GM19351 (cell line): ENCODE data around the gene TUBA3E.
A peak's percentile ranks its signal among the peaks of the same experiment; 100 is the strongest.
"Not testable (repeated sequence)": the region's sequence is repeated elsewhere in the genome, so short reads cannot be mapped to it uniquely, and the experiment has no call there.

Experiments used
- ATAC-seq: cut with Tn5 transposase; IDR thresholded peaks from one replicate; pipeline ENCODE4 v1.9.1; 2021; ENCODE audit warnings: mild to moderate bottlenecking, moderate library complexity; ENCODE audit not compliant: unreplicated experiment

TUBA3E gene

DNA sequence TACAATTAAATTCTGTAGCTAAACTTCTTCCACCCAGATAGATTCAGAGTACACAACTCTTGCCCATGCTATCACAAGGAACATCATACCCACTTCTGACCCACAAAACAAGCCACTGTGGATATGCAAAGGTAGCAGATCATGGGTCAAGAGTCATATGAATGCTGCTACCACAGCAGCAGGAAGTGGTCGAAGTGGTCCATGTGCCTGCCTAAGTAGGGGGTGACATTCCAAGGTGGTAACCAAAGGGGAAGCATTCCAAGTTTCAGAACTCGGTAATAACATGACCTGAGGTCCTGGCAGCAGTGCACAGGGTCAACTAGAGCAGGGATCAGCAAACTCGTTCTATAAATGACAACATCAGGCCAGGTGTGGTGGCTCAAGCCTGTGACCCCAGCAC is 5.8 kb downstream of the TUBA3E start:
- ATAC-seq, result not testable (repeated sequence)

DNA sequence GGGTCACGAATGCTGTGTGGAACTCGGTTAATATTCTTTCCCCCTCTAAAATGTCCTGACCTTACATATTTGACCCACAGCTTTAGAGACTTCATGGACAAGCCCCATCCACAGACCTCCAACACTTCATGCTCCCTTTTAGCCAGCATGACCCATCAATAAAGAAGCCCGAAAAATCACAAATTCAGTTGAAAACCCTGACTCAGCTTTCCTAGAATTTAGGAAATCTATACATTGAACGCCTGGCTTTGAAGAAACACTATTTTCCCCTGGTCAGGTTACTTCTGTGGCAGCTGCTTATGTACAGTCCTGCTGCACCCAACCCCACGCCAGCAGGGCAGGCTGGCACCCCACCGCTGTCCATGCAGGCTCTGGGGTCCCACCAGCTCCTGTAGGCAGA is 6.9 kb downstream of the TUBA3E start:
- ATAC-seq, result not testable (repeated sequence)

DNA sequence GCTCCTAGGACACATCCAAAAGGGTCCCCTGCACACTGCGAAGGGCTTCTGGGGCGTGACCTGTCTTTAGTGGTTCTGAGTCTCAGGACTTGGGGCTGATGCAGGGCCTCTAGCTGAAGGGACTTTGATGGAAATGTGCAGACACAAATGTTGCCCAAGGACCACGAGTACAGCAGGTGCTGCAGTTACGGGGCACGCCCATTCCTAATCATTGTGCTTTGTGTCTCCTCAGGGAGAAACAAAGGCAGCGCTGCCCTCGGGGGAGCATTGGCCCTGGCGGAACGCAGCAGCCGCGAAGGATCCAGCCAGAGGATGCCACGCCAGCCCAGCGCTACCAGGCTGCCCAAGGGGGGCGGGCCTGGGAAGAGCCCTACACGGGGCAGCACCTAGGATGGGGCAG is 8.0 kb downstream of the TUBA3E start:
- no peak for ATAC-seq

DNA sequence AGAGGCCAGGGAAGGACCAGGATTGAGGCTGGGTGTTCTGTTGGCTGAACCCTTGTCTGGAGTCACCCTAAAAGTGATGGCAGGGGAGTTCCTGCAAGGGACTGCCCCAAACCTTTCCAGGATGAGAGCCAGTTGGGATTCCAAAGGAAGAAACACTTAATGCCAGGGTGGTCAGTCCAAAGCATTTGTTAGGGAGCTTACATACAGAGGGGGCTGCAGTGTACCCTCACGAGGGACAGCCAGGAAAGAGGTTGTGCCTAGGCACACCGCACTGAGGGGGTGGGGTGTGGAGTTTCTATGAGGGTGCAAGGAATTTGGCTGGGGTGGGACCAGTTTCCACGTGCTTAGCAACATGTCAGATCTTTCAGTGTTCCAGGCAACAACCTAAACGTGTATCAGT is 9.3 kb downstream of the TUBA3E start:
- ATAC-seq, result not testable (repeated sequence)

DNA sequence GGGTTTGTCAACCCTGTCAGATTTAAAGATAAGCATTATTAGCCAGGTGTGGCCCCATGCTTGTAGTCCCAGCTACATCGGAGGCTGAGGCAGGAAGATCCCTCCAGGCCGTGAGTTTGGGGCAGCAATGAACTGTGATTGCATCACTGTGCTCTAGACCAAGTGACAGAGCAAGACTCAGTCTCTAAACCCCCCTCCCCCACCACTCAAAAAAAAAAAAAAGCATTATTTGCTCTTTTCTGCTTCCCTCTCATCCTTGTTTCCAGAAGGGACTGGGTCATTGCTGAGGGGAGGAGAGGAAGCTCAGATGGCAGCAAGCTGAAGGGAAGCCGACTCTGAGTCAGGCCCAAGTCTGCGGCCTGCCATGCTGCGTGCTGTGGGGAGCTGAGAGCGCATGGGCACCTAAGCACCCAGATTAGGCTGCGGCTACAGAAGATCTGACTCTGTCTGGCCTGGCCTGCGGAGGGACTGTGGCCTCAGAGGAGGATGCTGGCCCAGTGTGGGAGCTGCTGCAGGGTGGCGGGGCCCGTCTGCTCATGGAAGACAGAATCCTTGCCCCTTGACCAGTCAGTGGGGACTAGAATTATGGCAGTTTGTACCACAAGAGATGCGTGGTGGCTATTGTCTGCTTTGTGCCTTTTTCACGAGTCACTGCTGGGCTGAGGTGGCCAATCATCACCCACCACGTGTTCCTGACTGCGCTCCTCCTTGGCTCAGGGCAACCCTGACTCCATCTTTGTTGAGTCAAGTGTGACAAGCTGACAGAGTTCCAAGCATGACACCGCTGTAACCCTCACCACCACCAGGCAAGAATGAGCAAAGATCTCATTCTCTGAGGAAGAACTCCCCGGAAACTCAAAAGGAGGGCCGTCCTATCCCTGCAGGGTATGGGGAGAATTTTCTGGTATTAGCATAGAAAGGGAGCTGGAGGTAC is 10.1 kb downstream of the TUBA3E start:
- not testable (repeated sequence) for ATAC-seq

DNA sequence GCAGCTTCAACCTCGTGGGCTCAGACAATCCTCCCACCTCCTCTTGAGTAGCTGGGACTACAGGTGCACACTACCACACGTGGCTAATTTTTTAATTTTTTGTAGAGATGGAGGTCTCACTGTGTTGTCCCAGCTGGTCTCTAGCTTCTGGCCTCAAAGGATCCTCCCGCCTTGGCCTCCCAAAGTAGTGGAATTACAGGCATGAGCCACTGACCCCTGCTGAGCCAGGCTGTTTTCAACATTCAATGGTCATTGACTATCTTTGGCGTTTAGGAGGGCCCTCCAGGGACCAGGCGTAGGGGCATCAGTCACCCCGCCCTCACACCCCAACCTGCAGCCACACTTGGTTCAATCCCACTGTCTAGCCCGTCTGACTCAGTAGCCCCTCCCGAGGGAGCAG is 11.0 kb downstream of the TUBA3E start:
- ATAC-seq, result no peak

DNA sequence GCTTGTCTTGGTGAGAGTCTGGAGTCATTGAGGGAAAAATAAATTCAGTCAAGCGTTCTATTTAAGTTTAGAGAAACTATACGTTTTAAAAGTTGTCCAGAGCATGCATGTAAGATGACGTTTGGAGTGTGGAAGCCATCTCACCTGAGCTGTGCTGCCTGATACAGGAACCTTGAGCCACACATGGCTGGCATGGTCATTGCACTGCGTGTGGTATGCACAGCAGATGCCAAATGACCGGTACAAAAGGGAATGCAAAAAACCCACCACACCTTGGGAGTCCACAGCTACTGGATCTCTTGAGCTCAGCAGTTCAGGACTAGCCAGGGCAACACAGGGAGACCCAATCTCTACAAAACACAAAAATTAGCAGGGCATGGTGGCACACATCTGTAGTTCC is 11.8 kb downstream of the TUBA3E start:
- ATAC-seq, result no peak

DNA sequence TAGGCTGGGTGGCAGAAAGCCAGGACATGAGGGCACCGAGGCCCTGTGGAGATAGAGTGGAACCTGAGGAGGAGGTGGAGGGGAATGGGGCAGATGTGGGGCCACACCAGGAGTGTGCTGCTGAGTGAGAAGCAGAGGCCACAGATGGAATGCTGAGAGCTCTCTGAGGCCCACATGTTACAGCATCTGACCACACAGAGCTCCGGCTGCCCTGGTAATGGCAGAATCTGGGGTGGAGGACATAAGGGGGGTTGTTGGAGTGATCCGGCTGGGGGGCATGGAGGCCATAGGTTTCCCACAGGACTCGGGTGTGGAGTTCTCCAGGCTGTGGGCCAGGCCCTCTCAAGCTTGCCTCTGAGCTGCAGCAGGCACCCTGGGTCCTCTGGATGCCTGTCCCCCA is 12.3 kb downstream of the TUBA3E start:
- no peak for ATAC-seq

DNA sequence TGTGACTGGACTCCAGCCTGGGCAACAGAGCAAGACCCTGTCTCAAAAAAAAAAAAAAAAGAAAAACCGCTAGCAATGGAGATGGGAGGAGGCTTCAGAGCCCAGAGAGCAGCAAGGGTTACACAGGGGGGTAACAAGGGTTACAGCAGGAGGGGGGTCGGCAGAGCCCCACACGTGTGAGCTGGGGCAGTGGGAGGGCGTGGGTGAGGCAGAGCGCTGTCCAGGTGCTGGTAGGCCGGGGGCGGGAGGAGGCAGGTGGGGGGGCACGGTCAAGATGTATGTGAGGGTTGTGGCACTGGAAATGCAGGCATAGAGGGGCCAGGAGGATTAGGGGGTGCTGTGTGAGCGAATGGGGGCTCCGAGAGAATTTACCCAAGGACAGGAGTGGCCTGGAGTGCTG is 12.8 kb downstream of the TUBA3E start:
- ATAC-seq, result no peak

DNA sequence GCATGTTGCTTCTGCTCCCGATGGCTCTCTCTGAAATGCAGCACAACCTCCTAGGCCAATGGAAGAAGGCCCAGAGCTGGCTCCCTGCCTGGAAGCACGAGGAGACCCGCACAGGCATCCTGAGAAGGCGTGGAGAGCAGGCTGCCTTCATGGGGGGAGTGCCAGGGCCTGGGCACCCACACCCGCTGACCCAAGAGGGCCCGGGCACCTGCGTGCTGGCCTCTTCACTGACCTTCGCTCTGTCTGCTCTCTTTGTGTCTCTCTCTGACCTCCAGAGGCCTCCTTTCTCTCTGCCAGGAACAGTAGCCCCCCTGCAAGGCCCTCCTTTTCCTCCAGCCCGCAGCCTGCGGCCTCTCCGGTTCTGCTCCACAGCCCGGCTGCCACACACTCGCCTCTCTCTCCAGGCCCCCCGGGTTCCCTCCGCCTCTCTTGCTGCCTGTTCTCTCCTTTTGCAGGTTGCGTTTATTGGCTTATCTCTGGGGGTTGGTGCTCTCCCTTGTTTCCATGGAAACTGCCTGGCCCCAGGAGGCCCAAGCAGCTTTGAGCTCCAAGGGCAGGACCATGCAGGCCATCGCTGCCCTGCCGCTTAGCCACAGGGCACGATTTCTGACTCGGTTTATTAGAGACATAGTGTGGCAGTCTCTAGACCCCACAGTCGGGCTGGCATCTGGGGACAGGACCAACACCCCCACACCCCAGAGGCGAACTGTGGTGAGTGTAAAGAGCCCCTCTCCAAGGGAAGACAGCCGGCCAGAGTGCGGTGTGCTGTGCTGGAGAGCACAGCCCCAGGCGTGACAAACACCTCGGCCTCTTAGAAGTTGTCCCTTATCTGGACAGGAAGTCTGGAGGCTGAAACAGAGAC is 14.5 kb downstream of the TUBA3E start:
- ATAC-seq, result no peak

DNA sequence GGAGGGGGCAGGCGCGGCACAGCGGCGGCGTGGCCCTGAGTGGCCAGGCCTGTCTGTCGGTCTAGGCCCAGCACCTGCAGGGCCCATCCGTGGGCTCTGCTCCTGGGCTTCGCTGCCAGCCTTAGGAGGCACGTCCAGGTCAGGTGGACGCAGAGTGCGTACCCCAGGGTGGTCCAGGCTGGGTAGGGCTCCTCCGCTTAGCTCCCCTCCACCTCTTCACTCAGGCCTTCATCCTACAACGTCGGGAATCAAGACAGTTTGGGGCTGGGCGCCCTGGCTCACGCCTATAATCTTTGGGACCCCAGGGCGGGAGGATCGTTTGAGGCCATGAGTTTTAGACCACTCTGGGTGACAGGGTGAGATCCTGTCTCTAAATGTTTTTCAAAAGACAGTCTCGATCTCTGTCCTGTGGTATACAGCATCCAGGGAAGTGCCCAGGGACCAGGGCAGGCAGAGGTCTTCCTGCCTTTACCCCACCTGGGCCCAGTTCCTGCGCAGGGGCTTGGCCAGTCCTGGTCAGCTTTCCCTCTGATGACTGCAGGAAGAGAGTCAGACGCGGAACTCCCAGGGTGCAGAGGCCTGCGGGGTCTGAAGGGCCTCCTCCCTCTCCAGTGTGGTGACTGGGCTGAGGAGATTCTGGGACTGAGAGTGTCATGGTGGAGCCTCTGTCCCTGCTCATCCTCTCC is 15.3 kb downstream of the TUBA3E start:
- ATAC-seq, result peak; percentile 21

DNA sequence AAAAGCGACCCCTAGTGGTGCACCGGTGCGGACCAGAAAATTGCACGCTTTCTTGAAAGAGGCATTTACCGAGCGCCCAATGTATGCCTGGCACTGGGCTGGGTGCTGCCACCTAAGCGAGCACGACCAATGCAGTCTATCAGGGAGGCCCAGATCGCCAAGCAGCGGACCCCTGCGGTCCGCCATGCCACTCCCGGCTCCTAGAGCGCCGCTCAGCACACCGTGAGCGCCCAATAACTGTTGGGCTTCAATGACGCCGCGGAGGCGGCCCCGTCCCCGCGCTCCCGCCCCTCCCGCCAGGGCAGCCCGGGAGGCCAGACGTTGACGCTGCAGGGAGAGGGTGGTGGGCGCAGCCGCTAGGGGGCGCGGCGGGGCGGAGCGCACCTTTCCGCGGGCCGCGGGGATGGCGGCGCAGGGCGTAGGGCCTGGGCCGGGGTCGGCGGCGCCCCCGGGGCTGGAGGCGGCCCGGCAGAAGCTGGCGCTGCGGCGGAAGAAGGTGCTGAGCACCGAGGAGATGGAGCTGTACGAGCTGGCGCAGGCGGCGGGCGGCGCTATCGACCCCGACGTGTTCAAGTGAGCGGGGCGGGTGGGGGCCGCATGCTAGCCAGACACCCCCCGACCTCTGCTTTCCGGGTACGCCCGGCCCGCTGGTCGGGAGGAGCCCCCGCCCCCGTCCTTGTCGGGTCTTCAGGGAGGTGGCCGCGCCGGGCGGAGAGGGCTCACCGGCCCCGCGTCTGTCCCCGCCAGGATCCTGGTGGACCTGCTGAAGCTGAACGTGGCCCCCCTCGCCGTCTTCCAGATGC is 16.2 kb downstream of the TUBA3E start, which contains the start of gene MZT2B:
Gene MZT2B (plus strand): TSS at position 383 of the 803 bp plus-strand sequence. CDS start 21 bp downstream, at position 404.
- peak; percentile 78 for ATAC-seq

DNA sequence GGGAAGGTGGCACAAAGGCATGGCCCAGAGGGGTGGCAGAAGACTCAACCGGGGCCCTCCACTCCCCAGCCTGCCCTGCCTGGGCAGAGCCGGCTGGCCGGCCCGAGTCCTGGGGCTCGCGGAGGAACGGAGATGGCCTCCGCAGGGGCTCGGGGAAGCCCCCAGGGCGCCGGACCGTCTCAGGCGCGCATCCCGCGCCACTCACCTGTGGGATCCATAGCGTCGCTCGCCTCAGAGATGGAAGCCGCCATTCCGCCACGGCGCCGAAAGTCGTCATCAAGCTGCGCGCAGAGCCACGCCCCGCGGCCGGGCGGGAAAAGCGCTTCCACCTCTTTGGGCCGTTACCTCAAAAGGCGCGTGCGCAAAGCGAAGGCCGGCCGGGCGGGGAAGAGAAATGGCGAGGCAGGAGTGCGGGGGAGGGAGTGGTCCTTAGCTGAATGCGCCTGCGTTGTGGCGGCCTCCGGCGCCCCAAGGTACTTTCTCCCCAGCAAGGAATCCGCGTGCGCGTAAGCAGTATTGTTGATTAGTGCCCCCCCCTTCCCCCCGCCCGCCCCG is 16.8 kb downstream of the TUBA3E start, which contains the start of gene SMPD4:
Gene SMPD4 (minus strand): TSS at position 278 of the 555 bp plus-strand sequence. CDS start 5,010 bp downstream, outside the sequence.
- ATAC-seq, result peak; percentile 56

DNA sequence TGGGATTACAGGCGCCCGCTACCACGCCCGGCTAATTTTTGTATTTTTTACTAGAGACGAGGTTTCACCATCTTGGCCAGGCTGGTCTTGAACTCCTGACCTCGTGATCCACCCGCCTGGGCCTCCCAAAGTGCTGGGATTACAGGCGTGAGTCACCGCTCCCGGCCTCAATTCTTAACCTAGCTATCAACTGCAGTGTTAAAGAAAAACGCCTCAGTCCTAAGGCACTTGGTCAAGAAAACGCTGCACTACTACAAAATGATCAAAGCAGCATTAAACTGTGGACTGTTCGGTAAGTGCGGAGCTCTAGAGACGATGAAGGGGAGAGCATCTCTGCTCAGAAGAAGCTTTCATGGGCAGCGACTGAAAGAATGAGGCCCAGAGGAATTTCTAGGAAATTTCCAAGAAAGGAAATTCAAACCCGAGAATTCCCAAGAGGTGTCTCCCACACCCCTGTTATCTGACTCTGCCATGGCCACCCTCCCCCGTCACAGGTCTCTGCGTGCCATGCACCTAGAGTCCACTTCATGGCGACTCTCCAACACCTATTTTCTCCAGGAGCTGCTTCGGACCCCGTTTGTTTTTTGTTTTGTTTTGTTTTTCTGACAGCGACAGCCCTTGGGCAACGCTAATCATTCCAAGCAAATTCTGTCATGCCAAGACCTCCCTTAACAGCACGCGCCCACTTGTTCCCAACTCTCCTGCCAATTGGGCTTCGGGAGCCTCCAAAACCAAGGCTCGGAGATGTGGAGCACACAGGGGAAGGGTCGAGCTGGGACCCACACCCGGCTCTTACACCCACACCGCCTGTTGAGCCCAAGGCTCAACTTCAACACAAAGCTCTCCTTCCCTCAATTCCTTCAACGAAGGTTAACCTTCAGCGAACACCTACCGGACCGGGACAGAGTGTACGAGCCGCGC is 17.6 kb downstream of the TUBA3E start:
- ATAC-seq, result not testable (repeated sequence)

DNA sequence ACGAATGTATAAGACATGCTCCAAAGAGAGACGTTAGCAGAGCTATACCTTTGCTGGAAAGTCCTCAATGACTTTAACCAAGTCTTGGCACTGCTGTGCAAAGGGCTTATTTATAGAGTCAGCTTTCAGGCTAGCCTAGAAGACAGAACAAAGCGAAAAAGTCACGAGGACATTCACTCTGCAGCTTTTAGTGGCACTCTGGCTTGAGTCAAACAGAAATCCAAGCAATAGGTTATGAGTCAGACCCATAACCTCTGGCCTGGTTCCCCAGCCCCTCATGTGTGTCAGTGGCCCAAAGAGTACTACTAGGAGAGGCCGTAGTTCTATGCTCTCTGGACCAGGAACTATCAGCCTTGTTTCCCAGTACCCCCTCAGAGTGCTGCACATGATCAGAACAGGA is 23.4 kb downstream of the TUBA3E start:
- ATAC-seq, result peak; percentile 82

DNA sequence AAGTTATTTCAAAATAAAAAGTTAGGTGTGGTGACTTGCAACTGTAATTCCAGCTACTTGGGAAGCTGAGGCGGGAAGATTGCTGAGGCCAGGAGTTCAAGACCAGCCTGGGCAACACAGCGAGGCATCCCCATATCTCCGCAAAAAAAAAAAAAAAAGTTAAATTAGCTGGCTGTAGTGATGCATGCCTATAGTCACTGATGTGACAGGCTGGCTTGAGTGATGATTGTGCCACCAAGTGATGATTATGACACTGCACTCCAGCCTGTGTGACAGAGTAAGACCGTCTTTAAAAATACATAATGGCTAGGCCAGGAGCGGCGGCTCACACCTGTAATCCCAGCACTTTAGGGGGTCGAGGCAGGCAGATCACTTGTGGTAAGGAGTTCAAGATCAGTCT is 28.3 kb downstream of the TUBA3E start:
- no peak for ATAC-seq

DNA sequence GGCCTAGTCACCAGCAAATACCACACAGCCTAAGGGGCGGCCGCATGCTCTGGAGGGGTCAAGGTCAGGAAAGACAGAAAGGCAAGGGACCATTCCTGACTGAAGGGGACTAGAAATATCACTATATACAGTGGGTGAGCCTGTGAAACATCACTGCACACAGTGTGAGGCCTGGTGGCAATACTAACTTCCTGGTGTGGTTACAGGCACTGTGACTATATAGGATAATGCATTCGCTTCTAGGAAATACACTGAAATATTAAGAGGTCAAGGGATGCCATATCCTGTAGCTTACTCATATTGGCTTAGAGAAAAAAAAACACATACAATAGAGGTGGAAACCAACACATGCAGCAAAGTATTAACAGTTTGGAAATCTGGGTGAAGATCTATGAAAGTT is 29.1 kb downstream of the TUBA3E start:
- not testable (repeated sequence) for ATAC-seq

DNA sequence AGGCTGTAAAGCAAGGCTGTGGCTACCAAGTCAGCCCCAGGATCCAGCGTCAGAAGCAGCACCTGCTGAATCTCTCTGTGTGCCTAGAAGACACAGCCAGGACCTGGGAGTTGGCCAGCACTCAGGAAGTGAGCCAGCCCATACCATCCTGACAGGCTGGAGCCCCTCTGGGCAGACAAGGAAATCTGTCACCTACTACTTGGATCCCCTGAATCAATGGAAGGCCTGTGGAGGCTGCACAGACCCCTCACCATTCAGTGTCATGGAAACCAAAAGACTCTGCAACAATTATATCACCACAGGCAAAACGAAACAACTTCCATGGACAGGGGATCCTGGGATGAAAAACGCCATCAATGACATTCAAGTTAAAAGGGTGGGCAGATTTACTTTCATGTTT is 31.6 kb downstream of the TUBA3E start:
- ATAC-seq, result not testable (repeated sequence)
